ENCODE measurements around the gene MTHFD1L.

The MTHFD1L gene

GRCh38 chr6:150866147-150866990 is 867 bp downstream of the MTHFD1L start:
- DNase-seq = peak; percentile 85

DNA sequence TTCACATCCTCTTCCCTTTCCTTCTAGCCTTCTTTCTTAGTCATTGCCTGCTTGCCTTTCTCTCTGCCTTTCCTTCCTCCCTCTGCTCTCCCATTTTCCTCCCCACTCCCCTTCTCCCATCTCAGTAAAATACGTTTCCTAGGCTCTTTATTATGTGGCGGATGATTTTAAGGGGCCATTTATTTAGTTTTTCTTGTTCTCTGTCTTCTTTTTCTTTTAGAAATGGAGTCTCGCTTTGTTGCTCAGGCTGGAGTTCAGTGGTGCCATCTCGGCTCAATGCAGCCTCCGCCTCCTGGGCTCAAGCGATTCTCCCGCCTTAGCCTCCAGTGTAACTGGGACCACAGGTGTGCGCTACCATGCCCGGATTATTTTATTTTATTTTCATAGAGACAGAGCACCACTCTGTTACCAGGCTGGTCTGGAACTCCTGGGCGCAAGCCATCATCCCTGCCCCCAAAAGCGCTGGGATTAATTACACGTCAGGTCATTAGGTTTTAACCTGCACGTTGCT is 1.5 kb downstream of the MTHFD1L start:
- DNase-seq = no peak

GRCh38 chr6:150868759-150869158 is 3.3 kb downstream of the MTHFD1L start:
- no peak for DNase-seq

GRCh38 chr6:150874179-150874578 is 8.7 kb downstream of the MTHFD1L start:
- no peak for DNase-seq

- no peak for DNase-seq
Measured at GRCh38 chr6:150875841-150876240, 10.3 kb downstream of the MTHFD1L start.

DNA sequence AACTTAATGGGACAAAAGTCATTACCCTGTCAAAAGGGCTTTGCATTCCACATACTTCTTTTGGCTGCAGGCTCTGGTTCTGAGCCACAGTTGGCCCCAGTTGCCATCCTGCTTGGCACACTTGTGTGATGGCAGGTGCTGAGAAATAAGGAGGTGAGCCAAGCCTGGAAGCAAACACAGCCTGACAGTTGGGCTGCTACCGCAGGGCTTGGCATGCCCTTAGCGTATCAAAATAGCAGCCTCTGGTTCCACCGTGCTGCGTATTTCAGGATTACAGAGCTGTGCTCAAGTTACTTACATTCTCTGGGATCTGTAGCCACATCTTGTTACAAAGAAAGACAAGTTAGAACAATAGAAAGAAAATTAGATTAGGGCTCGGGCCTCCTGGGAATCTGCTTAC is 11.1 kb downstream of the MTHFD1L start:
- no peak for DNase-seq

DNA sequence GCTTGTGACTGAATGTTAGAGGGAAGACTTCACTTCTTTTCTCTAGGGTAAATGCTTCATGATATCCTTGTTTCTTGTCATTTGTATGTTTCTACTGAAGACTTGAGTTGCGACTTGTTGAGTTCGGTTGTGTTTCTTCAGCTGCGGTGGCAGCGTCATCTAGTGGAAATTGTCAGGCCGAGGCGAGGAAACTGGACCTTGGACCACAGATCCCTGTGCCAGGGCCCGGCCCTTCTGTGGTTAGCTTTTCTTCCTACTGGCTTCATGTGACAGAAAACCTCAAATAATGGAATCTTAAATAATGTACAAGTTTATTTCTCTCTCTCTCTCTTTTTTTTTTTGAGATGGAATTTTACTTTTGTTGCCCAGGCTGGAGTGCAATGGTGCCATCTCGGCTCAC is 12.4 kb downstream of the MTHFD1L start:
- no peak for DNase-seq

GRCh38 chr6:150878347-150879213 is 13.1 kb downstream of the MTHFD1L start:
- no peak for DNase-seq

- DNase-seq = no peak
Measured at GRCh38 chr6:150880336-150880735, 14.8 kb downstream of the MTHFD1L start.

DNA sequence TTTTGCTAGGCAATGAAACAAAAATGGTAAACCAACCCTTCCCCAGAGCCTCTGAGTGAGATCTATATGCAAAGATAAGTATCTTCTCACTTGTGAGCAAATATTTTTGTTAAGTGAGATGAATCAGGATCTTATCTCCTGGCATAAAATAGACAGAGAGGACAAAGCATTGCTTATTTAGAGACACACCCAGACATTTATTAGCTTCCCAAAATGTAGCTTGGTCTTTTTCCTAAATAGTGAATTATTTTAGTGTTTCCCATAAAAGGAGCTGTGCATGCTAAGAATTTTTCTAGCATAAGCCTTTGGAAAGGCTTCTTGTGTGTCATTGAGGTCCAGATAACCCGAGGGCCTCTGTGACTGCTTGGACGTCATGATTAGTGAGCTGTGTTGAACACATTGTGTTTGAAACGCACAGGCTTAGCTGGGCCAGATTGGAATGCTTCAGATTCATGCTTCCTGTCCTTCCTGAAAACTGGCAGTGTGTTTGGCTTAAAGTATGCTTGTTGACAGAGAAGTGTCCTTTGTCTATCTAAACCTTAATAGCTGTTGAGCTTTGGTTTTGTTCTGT is 16.5 kb downstream of the MTHFD1L start:
- no peak for DNase-seq

GRCh38 chr6:150883521-150883920 is 18.0 kb downstream of the MTHFD1L start:
- DNase-seq = no peak

DNA sequence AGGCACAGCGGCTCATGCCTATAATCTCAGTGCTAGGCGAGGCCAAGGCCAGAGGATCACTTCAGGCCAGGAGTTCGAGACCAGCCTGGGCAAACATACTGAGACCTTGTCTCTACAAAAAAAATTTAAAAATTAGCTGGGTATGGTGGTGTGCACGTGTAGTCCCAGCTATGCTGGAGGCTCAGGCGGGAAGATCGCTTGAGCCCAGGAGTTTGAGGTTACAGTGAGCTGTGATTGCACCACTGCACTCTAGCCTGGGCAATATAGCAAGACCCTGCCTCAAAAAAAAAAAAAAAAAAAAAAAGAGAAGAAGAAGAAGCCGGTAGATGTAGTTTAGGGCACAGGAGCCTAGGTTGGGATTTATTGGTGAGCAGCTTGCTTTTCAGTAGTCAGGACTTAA is 20.7 kb downstream of the MTHFD1L start:
- no peak for DNase-seq

DNA sequence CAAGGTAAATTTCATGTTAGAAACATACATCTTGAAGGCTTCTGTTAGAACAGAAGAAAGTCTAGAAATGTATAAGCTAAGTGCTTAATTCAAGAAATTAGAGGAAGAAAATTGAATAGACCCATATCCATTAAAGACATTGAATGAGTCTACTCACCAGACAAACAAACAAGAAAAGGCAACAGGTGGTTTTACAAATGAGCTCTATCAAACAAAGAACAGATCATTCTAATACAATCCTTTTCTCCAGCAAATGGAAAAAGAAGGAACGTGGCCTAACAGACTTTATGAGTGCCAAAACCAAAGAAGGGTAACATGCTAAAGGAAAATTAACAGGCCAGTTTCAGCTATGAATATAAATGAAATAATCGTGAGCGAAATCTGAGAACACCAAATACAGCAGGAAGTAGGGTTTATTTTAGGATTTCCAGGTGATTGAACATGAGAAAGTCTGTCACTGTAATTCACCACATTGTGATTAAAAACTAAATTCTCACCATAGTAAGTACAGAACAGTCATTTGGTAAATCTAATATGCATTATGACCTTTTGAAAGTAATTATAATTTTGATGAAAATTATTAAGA is 22.6 kb downstream of the MTHFD1L start:
- no peak for DNase-seq

DNA sequence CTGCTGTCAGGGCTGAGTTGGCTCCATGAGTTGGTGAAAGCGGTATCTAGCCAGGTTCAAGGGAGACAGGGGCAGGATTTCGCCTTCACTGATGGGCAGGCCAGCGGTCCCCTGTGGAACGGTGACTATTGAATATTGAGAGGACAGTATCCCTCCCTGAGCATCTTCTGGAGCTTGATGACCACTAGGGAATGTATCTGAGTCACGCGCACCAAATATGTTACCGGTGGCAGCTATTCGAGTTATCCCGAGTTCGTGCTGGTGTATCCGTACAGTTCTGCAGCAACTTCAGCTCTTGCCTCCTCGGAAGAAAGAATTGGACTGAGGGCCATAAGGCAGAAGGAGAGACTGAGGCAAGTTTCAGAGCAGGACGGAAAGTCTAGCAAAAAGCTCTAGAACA is 24.8 kb downstream of the MTHFD1L start:
- DNase-seq = no peak

- peak; percentile 56 for DNase-seq
Measured at GRCh38 chr6:150891888-150892485, 26.5 kb downstream of the MTHFD1L start.

- no peak for DNase-seq
Measured at GRCh38 chr6:150894191-150894744, 28.8 kb downstream of the MTHFD1L start.

DNA sequence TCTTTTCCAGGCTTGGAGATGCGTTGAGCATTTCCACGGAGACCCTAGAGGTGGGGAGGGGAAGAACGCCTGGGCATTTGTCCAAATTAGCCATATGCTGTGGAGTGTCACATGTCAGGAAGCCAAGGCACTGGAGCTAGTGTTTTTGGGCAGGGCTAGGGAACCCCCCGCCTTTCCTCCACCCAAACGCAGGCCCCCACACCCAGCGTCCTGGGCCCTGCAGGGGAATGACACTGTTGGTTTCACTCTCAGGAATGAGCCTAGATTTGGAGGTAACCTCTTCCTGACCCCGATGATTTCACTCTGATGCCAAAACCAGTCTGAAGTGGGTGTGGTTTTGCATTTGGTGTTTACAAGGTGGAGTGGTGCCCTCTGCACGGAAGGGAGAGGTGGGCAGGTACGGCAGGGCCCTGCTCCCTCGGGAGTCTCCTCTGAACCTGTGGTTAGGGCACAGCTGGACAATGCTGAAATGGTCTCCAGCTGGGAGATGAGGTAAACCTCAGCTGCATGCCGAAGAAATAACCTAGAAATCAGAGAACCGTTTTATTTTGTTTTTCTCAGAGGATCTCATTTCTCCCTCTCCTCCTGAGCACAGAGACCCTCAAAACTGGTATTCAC is 29.5 kb downstream of the MTHFD1L start:
- peak; percentile 35 for DNase-seq

- DNase-seq = no peak
Measured at GRCh38 chr6:150895928-150896632, 30.6 kb downstream of the MTHFD1L start.

GRCh38 chr6:150897400-150897943 is 32.0 kb downstream of the MTHFD1L start:
- no peak for DNase-seq

DNA sequence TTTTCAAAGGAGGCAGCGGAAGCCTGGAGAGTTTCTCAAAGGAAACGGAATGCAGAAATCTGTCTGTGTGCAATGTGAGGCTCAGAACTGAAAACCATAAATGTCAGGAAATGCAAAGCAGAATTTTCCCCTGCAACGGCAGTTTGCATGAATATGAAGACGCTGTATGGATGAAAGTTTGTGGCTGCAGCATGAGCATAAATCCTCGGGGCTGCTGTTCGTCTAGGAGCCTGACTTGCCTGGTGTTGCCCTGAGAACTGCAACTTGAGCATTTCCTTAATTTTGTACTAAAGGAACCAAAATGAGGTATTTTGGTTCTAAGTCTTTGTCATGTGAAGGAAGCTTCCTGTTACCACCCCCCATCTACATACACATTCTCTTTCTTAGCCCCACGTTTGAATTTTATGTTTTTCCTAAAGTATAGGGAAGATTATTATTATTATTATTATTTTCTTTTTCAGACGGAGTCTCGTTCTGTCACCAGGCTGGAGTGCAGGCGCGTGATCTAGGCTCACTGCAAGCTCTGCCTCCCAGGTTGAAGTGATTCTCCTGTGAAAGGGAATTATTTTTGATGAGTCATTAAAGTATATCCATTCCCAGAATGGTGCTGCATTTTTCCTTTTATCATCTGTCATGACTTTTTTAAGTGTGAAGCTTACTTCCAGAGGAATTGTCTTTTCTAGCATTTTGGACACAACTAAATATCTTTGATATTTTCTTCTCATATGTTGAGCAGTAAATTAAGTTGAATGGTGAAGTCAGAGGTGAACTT is 33.1 kb downstream of the MTHFD1L start:
- DNase-seq = no peak
